HepG2 (cell line): ENCODE data around the gene PSMB11. TPM values are rescaled to one million over a fixed set of nuclear protein-coding genes. Genes with fewer than 3 reads are reported as not detected.

Experiments
- BCL3 ChIP-seq: sonication (generic); formaldehyde crosslinking; IDR thresholded peaks from 2 replicates; pipeline ENCODE4 v1.5.1; 2020; ENCODE audit warnings: mild to moderate bottlenecking, missing genetic modification reagents, moderate library complexity
- EED ChIP-seq: sonication (generic); formaldehyde crosslinking; IDR thresholded peaks from 2 replicates; pipeline ENCODE4 v1.5.0; 2020; ENCODE audit warnings: mild to moderate bottlenecking, missing genetic modification reagents
- HIVEP1 ChIP-seq: sonication (generic); formaldehyde crosslinking; IDR thresholded peaks from 2 replicates; pipeline ENCODE4 v1.4.0; 2020; ENCODE audit warnings: mild to moderate bottlenecking, missing genetic modification reagents
- HNF1B ChIP-seq: sonication (generic); formaldehyde crosslinking; IDR thresholded peaks from 2 replicates; pipeline ENCODE4 v1.5.1; 2020; ENCODE audit warnings: mild to moderate bottlenecking, moderate library complexity, missing genetic modification reagents
- HNRNPK ChIP-seq: fragments of 200-400 bp; formaldehyde crosslinking; IDR thresholded peaks from 2 replicates; pipeline ENCODE4 v1.6.1; 2018; ENCODE audit warnings: low read length, low read depth, moderate library complexity, mild to moderate bottlenecking; ENCODE audit not compliant: poor library complexity, severe bottlenecking
- HOXA3 ChIP-seq: sonication (generic); formaldehyde crosslinking; IDR thresholded peaks from 2 replicates; pipeline ENCODE4 v1.5.0; 2020; ENCODE audit warnings: missing genetic modification reagents
- KDM5B ChIP-seq: sonication (generic); formaldehyde crosslinking; IDR thresholded peaks from 2 replicates; pipeline ENCODE4 v1.4.0; 2020; ENCODE audit warnings: missing genetic modification reagents, mild to moderate bottlenecking, borderline replicate concordance
- POLR2A ChIP-seq, 2 experiments: IDR thresholded peaks; 2 replicates each; pipeline ENCODE4 v1.6.1; 2011; ENCODE audit warnings: low read depth in 2 of 2, low read length in 2 of 2, mild to moderate bottlenecking in 1 of 2, moderate library complexity in 1 of 2; ENCODE audit not compliant: insufficient read depth in 1 of 2
- POLR2G ChIP-seq: fragments of 200-400 bp; formaldehyde crosslinking; IDR thresholded peaks from 2 replicates; pipeline ENCODE4 v1.6.1; 2018; ENCODE audit warnings: mild to moderate bottlenecking, low read depth, low read length, moderate library complexity
- PREB ChIP-seq: sonication (generic); formaldehyde crosslinking; IDR thresholded peaks from 2 replicates; pipeline ENCODE4 v1.4.0; 2020; ENCODE audit warnings: missing genetic modification reagents
- RAD51 ChIP-seq: fragments of 450-650 bp; IDR thresholded peaks from 2 replicates; pipeline ENCODE4 v1.6.1; 2016; ENCODE audit warnings: borderline replicate concordance
- RBM39 ChIP-seq: fragments of 200-400 bp; formaldehyde crosslinking; IDR thresholded peaks from one replicate; pipeline ENCODE4 v1.6.1; 2018; ENCODE audit warnings: antibody characterized with exemption, mild to moderate bottlenecking, low read depth, low read length; ENCODE audit not compliant: poor library complexity, severe bottlenecking
- SOX6 ChIP-seq, 2 experiments: fragments of 450-650 bp in 1 of 2; sonication (generic) in 1 of 2; formaldehyde crosslinking in 1 of 2; IDR thresholded peaks; 2 replicates each; pipeline versions ENCODE4 v1.4.0 to v1.6.1; 2017 to 2020; ENCODE audit warnings: antibody characterized with exemption in 1 of 2, mild to moderate bottlenecking in 1 of 2, missing genetic modification reagents in 1 of 2
- TBP ChIP-seq: sonication (generic); formaldehyde crosslinking; IDR thresholded peaks from 2 replicates; pipeline ENCODE4 v1.5.0; 2020; ENCODE audit warnings: missing genetic modification reagents
- ZBTB38 ChIP-seq: sonication (generic); formaldehyde crosslinking; IDR thresholded peaks from 2 replicates; pipeline ENCODE4 v1.5.1; 2020; ENCODE audit warnings: mild to moderate bottlenecking, missing genetic modification reagents
- ZKSCAN5 ChIP-seq: sonication (generic); formaldehyde crosslinking; IDR thresholded peaks from 2 replicates; pipeline ENCODE4 v1.5.1; 2020; ENCODE audit warnings: mild to moderate bottlenecking, missing genetic modification reagents
- ZNF75D ChIP-seq: sonication (generic); formaldehyde crosslinking; IDR thresholded peaks from 2 replicates; pipeline ENCODE4 v1.8.1; 2023; ENCODE audit warnings: missing genetic modification reagents, mild to moderate bottlenecking, borderline replicate concordance
- ZNF780A ChIP-seq: sonication (generic); formaldehyde crosslinking; IDR thresholded peaks from 2 replicates; pipeline ENCODE4 v1.8.0; 2022; ENCODE audit warnings: mild to moderate bottlenecking, missing genetic modification reagents, moderate library complexity
- polyA plus RNA-seq, 8 experiments: library from polyadenylated mRNA; depleted of rRNA in 3 of 8; stranded (reverse) in 7 of 8; unstranded in 1 of 8; fragments of >200 nt; fragmentation: Illumina TruSeq in 4 of 8; extraction: Trizol in 4 of 8; gene quantifications; 2 replicates each; pipeline versions ENCODE4 v1.2.1 to v1.2.3, GENCODE V29; 2011 to 2016; ENCODE audit warnings: low read depth in 4 of 8, missing spikeins in 1 of 8, mixed read lengths in 1 of 8; ENCODE audit not compliant: insufficient read depth in 1 of 8
- total RNA-seq, 5 experiments: library from RNA; depleted of rRNA; stranded (reverse); fragments of >200 nt; fragmentation: Illumina TruSeq; extraction: Trizol; gene quantifications; 2 replicates each; pipeline ENCODE4 v1.2.3, GENCODE V29; 2016; ENCODE audit warnings: low read depth in 1 of 5
- TF ChIP-seq, protein P1 (sequence below): sonication (generic); formaldehyde crosslinking; IDR thresholded peaks from 2 replicates; pipeline ENCODE4 v1.5.0; 2020; ENCODE audit warnings: missing genetic modification reagents, mild to moderate bottlenecking, borderline replicate concordance
- TF ChIP-seq, protein P2 (sequence below): sonication (generic); formaldehyde crosslinking; IDR thresholded peaks from 2 replicates; pipeline ENCODE4 v1.5.0; 2020; ENCODE audit warnings: mild to moderate bottlenecking, low read depth, missing genetic modification reagents, borderline replicate concordance
- TF ChIP-seq, protein P3 (sequence below): sonication (generic); formaldehyde crosslinking; IDR thresholded peaks from 2 replicates; pipeline ENCODE4 v1.8.1; 2023; ENCODE audit warnings: mild to moderate bottlenecking, missing genetic modification reagents

PSMB11 gene
- total and polyA plus RNA-seq, 2 of the 13 experiments (the other 11 are each of a cell fraction or from before 2014, with no cell fraction given): not detected

DNA sequence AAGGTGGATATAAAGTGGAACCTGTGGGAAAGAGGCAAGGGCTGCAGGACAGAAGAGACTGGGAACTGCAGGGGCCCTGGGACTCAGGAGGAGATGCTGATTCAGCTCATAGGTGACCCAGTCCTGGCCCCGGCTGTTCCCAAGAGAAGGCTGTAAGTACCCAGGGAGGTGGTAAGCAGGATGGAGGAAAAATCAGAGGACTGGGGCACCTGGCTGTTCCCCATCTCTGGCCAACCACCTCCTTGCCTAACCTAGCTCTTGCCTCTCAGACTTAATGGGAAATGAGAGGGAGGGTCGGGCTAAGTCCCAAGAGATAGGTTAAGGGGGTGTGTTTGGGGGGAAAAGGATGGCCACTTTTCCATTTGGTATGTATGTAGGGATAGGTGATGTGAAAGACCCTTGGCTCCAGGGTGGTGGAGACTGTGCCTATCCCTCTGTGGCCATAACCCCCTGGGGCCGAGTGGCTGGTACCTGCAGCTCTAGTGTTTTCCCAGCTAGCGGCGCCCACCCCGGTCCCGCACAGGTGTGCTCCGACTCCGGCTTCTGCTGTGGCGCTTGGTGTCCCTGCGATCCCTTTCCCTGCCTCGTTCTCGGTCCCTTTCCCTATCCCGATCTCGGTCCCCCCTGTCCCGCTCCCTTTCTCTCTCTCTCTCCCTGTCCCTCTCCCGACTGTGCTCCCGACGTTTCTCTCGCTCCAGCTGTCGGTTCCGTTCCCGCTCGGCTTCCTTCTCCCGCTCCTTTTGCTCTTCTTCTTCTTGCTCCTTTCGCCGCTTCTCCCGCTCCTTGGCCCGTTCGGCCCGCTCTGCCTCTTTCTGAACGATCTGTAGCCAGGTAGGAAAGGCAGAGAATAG, 16.9 kb downstream of the PSMB11 start (continued):
- TF ChIP-seq EED (CRISPR knock-in tag) (peak; percentile 82; the same call in 1 of the 2 replicates), HNF1B (CRISPR knock-in tag) (no peak), RAD51 (no peak), KDM5B (0 out of 2 replicates have a peak, but pooled peaks have one; percentile 28), SOX6 (IDR thresholded peaks at IDR 0.05) (peak; percentile 59; the same call in 1 of the 2 replicates), SOX6 (CRISPR knock-in tag; IDR thresholded peaks at IDR 0.05) (no peak), POLR2G (0 out of 2 replicates have a peak, but pooled peaks have one; percentile 18), ZNF780A (CRISPR knock-in tag) (no peak), HNRNPK (peak; percentile 52), TBP (CRISPR knock-in tag) (no peak), POLR2A (IDR thresholded peaks at IDR 0.05; ENCODE audit: insufficient read depth in 1 of 2, low read depth in 2 of 2, low read length in 2 of 2) (0 out of 4 replicates have a peak, but pooled peaks of 1 of the 2 experiments have one; percentile 34), ZBTB38 (CRISPR knock-in tag) (peak; percentile 84), BCL3 (CRISPR knock-in tag) (no peak), HIVEP1 (CRISPR knock-in tag) (0 out of 2 replicates have a peak, but pooled peaks have one; percentile 11), ZNF75D (CRISPR knock-in tag) (0 out of 2 replicates have a peak, but pooled peaks have one; percentile 19), HOXA3 (CRISPR knock-in tag) (no peak), PREB (CRISPR knock-in tag) (no peak), RBM39 (peak; percentile 53), ZKSCAN5 (no peak)
- TF ChIP-seq, protein P1, sequence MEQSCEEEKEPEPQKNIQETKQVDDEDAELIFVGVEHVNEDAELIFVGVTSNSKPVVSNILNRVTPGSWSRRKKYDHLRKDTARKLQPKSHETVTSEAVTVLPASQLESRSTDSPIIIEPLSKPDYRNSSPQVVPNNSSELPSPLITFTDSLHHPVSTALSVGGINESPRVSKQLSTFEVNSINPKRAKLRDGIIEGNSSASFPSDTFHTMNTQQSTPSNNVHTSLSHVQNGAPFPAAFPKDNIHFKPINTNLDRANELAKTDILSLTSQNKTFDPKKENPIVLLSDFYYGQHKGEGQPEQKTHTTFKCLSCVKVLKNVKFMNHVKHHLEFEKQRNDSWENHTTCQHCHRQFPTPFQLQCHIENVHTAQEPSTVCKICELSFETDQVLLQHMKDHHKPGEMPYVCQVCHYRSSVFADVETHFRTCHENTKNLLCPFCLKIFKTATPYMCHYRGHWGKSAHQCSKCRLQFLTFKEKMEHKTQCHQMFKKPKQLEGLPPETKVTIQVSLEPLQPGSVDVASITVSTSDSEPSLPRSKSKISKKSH (CRISPR knock-in tag): peak; percentile 66; the same call in 1 of the 2 replicates
- TF ChIP-seq, protein P2, sequence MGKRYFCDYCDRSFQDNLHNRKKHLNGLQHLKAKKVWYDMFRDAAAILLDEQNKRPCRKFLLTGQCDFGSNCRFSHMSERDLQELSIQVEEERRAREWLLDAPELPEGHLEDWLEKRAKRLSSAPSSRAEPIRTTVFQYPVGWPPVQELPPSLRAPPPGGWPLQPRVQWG: 0 out of 2 replicates have a peak, but pooled peaks have one; percentile 48
- TF ChIP-seq, protein P3, sequence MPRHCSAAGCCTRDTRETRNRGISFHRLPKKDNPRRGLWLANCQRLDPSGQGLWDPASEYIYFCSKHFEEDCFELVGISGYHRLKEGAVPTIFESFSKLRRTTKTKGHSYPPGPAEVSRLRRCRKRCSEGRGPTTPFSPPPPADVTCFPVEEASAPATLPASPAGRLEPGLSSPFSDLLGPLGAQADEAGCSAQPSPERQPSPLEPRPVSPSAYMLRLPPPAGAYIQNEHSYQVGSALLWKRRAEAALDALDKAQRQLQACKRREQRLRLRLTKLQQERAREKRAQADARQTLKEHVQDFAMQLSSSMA (CRISPR knock-in tag): 0 out of 2 replicates have a peak, but pooled peaks have one; percentile 51
